WTC11 (cell line): ENCODE data around the gene ARPC2. TPM values are rescaled to one million over a fixed set of nuclear protein-coding genes. Genes with fewer than 3 reads are reported as not detected.

Experiments
- ATAC-seq: fragments of 200-7000 bp; cut with Tn5 transposase; 2 replicates; pipeline ENCODE4 v1.10.0; 2021; ENCODE audit warnings: mild to moderate bottlenecking, moderate library complexity
- CTCF ChIA-PET: fragments of 300-600 bp; sonication (Branson Sonifier 250); formaldehyde crosslinking; loops from one replicate; lab custom pipeline; 2021; ENCODE audit warnings: antibody characterized with exemption; lab: Charles Lee
- POLR2A ChIA-PET: fragments of 350-600 bp; sonication (Branson Sonifier 250); formaldehyde crosslinking; loops from one replicate; lab custom pipeline; 2021; ENCODE audit warnings: antibody characterized with exemption; lab: Charles Lee
- DNase-seq: peaks from one replicate; pipeline ENCODE4 v3.0.0; 2021; ENCODE audit warnings: low spot score
- H3K27ac Mint-ChIP-seq: 2 replicates; pipeline ENCODE4 v1.8.0; 2021; ENCODE audit warnings: mixed read lengths
- H3K27me3 Mint-ChIP-seq: 2 replicates; pipeline ENCODE4 v1.8.0; 2021; ENCODE audit warnings: low read depth, mild to moderate bottlenecking, moderate library complexity, mixed read lengths
- H3K36me3 Mint-ChIP-seq: 2 replicates; pipeline ENCODE4 v1.8.0; 2021; ENCODE audit warnings: mixed read lengths
- H3K4me1 Mint-ChIP-seq: 2 replicates; pipeline ENCODE4 v1.8.0; 2022; ENCODE audit warnings: mixed read lengths
- H3K4me3 Mint-ChIP-seq: 2 replicates; pipeline ENCODE4 v1.8.0; 2021; ENCODE audit warnings: mild to moderate bottlenecking, moderate library complexity, mixed read lengths
- H3K9me3 Mint-ChIP-seq: 2 replicates; pipeline ENCODE4 v1.8.0; 2021; ENCODE audit warnings: mixed read lengths
- AFF4 ChIP-seq: sonication (generic); formaldehyde crosslinking; IDR thresholded peaks from 2 replicates; pipeline ENCODE4 v1.8.1; 2023; ENCODE audit warnings: mild to moderate bottlenecking, missing genetic modification reagents, borderline replicate concordance
- AR ChIP-seq: fragments of 250-450 bp; sonication (Bioruptor Pico); IDR thresholded peaks from 2 replicates; pipeline ENCODE4 v1.9.0; 2021; ENCODE audit warnings: mild to moderate bottlenecking
- IRF2 ChIP-seq: sonication (generic); formaldehyde crosslinking; IDR thresholded peaks from 2 replicates; pipeline ENCODE4 v1.8.0; 2022; ENCODE audit warnings: low read depth, missing genetic modification reagents, borderline replicate concordance
- KAT7 ChIP-seq: sonication (generic); formaldehyde crosslinking; IDR thresholded peaks from 2 replicates; pipeline ENCODE4 v1.8.1; 2023; ENCODE audit warnings: missing genetic modification reagents, mild to moderate bottlenecking, borderline replicate concordance
- NR1H2 ChIP-seq: sonication (generic); formaldehyde crosslinking; IDR thresholded peaks from 2 replicates; pipeline ENCODE4 v1.9.0; 2021; ENCODE audit warnings: mild to moderate bottlenecking, moderate library complexity, missing genetic modification reagents
- OVOL2 ChIP-seq: fragments of 250-450 bp; sonication (Bioruptor Pico); IDR thresholded peaks from 2 replicates; pipeline ENCODE4 v1.9.0; 2021; ENCODE audit warnings: mild to moderate bottlenecking, borderline replicate concordance
- SP1 ChIP-seq: sonication (generic); formaldehyde crosslinking; conservative IDR thresholded peaks from 2 replicates; pipeline ENCODE4 v1.8.1; 2022; ENCODE audit warnings: missing genetic modification reagents
- ZNF232 ChIP-seq: sonication (generic); formaldehyde crosslinking; IDR thresholded peaks from 2 replicates; pipeline ENCODE4 v1.8.0; 2022; ENCODE audit warnings: mild to moderate bottlenecking, missing genetic modification reagents
- ZNF396 ChIP-seq: fragments of 250-450 bp; sonication (Bioruptor Pico); IDR thresholded peaks from 2 replicates; pipeline ENCODE4 v1.8.0; 2021; ENCODE audit warnings: mild to moderate bottlenecking, moderate library complexity, borderline replicate concordance
- total RNA-seq: library from RNA; stranded (reverse); gene quantifications from 3 replicates; pipeline ENCODE4 v1.2.3, GENCODE V29; 2021
- TF ChIP-seq, protein P1 (sequence below): fragments of 250-450 bp; sonication (Bioruptor Pico); IDR thresholded peaks from 2 replicates; pipeline ENCODE4 v1.9.0; 2021; ENCODE audit warnings: mild to moderate bottlenecking
- TF ChIP-seq, protein P2 (sequence below): fragments of 250-450 bp; sonication (Bioruptor Pico); IDR thresholded peaks from 2 replicates; pipeline ENCODE4 v1.9.0; 2021; ENCODE audit warnings: mild to moderate bottlenecking, borderline replicate concordance
- TF ChIP-seq, protein P3 (sequence below): sonication (generic); formaldehyde crosslinking; IDR thresholded peaks from 2 replicates; pipeline ENCODE4 v1.8.1; 2022; ENCODE audit warnings: mild to moderate bottlenecking, missing genetic modification reagents, moderate library complexity, borderline replicate concordance

The ARPC2 gene
- total RNA-seq, 1 experiment from 2014 or later, result 184 TPM

GRCh38 chr2:218261423-218262236, 44.6 kb downstream of the ARPC2 start:
- peaks cover 7% of the 10 kb centered on the region for H3K36me3 Mint-ChIP-seq
- peaks cover 3% of the 10 kb centered on the region; the same call in 1 of the 2 replicates for H3K27me3 Mint-ChIP-seq
- H3K27ac Mint-ChIP-seq, result peak overlapping the region; percentile 45; the same call in 1 of the 2 replicates
- H3K9me3 Mint-ChIP-seq, result no peaks in the 10 kb centered on the region
- H3K4me3 Mint-ChIP-seq, result no peak overlapping the region
- TF ChIP-seq IRF2 (CRISPR knock-in tag) (no peak), KAT7 (no peak)
- TF ChIP-seq, protein P1, sequence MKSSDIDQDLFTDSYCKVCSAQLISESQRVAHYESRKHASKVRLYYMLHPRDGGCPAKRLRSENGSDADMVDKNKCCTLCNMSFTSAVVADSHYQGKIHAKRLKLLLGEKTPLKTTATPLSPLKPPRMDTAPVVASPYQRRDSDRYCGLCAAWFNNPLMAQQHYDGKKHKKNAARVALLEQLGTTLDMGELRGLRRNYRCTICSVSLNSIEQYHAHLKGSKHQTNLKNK (CRISPR knock-in tag), result no peak
- peaks cover 28% of the 10 kb centered on the region for H3K4me1 Mint-ChIP-seq
- ChIA-PET CTCF (interaction anchor here (1.0 to 5.8 kb wide), 4 partner anchors 9 to 168 kb away, joined by 3 to 43 read pairs (median 4); partner anchors contain the start of genes AAMP and PNKD), POLR2A (no interaction called here)
- no peak for ATAC-seq
- no peak for DNase-seq

DNA sequence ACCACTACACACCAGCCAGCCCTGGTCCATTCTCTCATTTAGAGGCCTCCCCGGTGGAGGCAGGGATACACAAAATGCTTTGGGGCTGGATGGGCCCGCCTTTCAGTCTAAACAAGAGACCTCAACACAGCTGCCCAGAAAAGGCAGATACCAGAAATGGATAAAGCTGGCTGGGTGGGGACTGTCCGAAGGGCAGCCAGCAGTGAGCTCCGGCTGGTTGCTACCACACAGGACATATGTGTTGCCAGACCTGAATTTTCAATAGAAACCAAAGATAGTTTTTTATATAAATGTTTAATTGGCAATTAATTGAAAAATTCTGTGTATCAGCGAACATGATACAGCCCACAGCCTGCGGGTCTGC, 45.2 kb downstream of the ARPC2 start:
- CTCF ChIA-PET, result interaction anchor here (0.9 to 5.8 kb wide), 3 partner anchors 9 to 168 kb away, joined by 3 to 43 read pairs (median 3); partner anchors contain the start of genes AAMP and PNKD

DNA sequence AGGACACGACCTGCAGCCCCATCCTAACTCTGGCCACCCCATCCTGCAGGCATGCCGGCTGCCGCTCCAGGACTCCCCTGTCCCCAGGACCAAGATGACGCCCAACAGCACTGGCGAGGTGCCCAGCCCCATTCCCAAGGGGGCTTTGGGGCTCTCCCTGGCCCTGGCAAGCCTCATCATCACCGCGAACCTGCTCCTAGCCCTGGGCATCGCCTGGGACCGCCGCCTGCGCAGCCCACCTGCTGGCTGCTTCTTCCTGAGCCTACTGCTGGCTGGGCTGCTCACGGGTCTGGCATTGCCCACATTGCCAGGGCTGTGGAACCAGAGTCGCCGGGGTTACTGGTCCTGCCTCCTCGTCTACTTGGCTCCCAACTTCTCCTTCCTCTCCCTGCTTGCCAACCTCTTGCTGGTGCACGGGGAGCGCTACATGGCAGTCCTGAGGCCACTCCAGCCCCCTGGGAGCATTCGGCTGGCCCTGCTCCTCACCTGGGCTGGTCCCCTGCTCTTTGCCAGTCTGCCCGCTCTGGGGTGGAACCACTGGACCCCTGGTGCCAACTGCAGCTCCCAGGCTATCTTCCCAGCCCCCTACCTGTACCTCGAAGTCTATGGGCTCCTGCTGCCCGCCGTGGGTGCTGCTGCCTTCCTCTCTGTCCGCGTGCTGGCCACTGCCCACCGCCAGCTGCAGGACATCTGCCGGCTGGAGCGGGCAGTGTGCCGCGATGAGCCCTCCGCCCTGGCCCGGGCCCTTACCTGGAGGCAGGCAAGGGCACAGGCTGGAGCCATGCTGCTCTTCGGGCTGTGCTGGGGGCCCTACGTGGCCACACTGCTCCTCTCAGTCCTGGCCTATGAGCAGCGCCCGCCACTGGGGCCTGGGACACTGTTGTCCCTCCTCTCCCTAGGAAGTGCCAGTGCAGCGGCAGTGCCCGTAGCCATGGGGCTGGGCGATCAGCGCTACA, 45.9 kb downstream of the ARPC2 start:
- no peaks in the 10 kb centered on the region for H3K9me3 Mint-ChIP-seq
- POLR2A ChIA-PET, result interaction anchor here (0.5 kb wide), 1 partner anchor 397 kb away, joined by 7 read pairs; the partner anchor contains the start of genes BCS1L and ZNF142
- peaks cover 19% of the 10 kb centered on the region for H3K36me3 Mint-ChIP-seq
- H3K27me3 Mint-ChIP-seq, result peaks cover 3% of the 10 kb centered on the region; the same call in 1 of the 2 replicates
- DNase-seq (no peak), ATAC-seq (no peak)
- H3K4me3 Mint-ChIP-seq, result no peak overlapping the region
- peaks cover 25% of the 10 kb centered on the region for H3K4me1 Mint-ChIP-seq
- CTCF ChIA-PET, result interaction anchor here (0.7 to 5.8 kb wide), 7 partner anchors 8 to 169 kb away, joined by 3 to 43 read pairs (median 3); partner anchors contain the start of genes AAMP and PNKD
- H3K27ac Mint-ChIP-seq, result no peak overlapping the region
- TF ChIP-seq SP1 (CRISPR knock-in tag) (no peak), AFF4 (CRISPR knock-in tag) (no peak), NR1H2 (CRISPR knock-in tag) (no peak)
- TF ChIP-seq, protein P2, sequence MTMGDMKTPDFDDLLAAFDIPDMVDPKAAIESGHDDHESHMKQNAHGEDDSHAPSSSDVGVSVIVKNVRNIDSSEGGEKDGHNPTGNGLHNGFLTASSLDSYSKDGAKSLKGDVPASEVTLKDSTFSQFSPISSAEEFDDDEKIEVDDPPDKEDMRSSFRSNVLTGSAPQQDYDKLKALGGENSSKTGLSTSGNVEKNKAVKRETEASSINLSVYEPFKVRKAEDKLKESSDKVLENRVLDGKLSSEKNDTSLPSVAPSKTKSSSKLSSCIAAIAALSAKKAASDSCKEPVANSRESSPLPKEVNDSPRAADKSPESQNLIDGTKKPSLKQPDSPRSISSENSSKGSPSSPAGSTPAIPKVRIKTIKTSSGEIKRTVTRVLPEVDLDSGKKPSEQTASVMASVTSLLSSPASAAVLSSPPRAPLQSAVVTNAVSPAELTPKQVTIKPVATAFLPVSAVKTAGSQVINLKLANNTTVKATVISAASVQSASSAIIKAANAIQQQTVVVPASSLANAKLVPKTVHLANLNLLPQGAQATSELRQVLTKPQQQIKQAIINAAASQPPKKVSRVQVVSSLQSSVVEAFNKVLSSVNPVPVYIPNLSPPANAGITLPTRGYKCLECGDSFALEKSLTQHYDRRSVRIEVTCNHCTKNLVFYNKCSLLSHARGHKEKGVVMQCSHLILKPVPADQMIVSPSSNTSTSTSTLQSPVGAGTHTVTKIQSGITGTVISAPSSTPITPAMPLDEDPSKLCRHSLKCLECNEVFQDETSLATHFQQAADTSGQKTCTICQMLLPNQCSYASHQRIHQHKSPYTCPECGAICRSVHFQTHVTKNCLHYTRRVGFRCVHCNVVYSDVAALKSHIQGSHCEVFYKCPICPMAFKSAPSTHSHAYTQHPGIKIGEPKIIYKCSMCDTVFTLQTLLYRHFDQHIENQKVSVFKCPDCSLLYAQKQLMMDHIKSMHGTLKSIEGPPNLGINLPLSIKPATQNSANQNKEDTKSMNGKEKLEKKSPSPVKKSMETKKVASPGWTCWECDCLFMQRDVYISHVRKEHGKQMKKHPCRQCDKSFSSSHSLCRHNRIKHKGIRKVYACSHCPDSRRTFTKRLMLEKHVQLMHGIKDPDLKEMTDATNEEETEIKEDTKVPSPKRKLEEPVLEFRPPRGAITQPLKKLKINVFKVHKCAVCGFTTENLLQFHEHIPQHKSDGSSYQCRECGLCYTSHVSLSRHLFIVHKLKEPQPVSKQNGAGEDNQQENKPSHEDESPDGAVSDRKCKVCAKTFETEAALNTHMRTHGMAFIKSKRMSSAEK (CRISPR knock-in tag), result no peak

More for the DNA sequence above, 45.2 kb downstream of the ARPC2 start:
- H3K4me1 Mint-ChIP-seq, result peaks cover 28% of the 10 kb centered on the region
- POLR2A ChIA-PET, result no interaction called here
- DNase-seq (no peak), ATAC-seq (no peak)
- H3K27ac Mint-ChIP-seq, result no peak overlapping the region
- H3K36me3 Mint-ChIP-seq, result peaks cover 13% of the 10 kb centered on the region
- no peaks in the 10 kb centered on the region for H3K9me3 Mint-ChIP-seq
- TF ChIP-seq ZNF232 (CRISPR knock-in tag) (no peak), ZNF396 (CRISPR knock-in tag) (no peak), AR (CRISPR knock-in tag) (no peak), OVOL2 (CRISPR knock-in tag) (no peak)
- TF ChIP-seq, protein P3, sequence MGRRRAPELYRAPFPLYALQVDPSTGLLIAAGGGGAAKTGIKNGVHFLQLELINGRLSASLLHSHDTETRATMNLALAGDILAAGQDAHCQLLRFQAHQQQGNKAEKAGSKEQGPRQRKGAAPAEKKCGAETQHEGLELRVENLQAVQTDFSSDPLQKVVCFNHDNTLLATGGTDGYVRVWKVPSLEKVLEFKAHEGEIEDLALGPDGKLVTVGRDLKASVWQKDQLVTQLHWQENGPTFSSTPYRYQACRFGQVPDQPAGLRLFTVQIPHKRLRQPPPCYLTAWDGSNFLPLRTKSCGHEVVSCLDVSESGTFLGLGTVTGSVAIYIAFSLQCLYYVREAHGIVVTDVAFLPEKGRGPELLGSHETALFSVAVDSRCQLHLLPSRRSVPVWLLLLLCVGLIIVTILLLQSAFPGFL (CRISPR knock-in tag), result no peak
- peaks cover 3% of the 10 kb centered on the region; the same call in 1 of the 2 replicates for H3K27me3 Mint-ChIP-seq
- H3K4me3 Mint-ChIP-seq, result no peak overlapping the region
